Esophagus squamous epithelium (tissue), 5 donors: Measurements from ENCODE around the gene GSG1L. TPM values are rescaled to one million over a fixed set of nuclear protein-coding genes. Genes with fewer than 3 reads are reported as not detected.

ENCODE experiments used
- DNase-seq: peaks from one replicate; lab custom pipeline; 2025; lab: John Stamatoyannopoulos, UW
- H3K27ac ChIP-seq, 4 donors: fragments of 200-600 bp; sonication (generic); one replicate each; pipeline ENCODE4 v1.5.1; 2016 to 2019; ENCODE audit warnings: mild to moderate bottlenecking in 1 of 4
- H3K27me3 ChIP-seq, 4 donors: fragments of 200-600 bp; sonication (generic); 1 replicate in 3 of 4; 2 replicates in 1 of 4; pipeline versions ENCODE4 v1.5.1 to v1.6.0; 2017 to 2021; ENCODE audit warnings: antibody characterized with exemption in 1 of 4
- H3K36me3 ChIP-seq, 3 donors: fragments of 200-600 bp; sonication (generic); one replicate each; pipeline ENCODE4 v1.5.1; 2016 to 2019
- H3K4me1 ChIP-seq, 3 donors: fragments of 200-600 bp; sonication (generic); one replicate each; pipeline ENCODE4 v1.5.1; 2017 to 2019
- H3K4me3 ChIP-seq, 4 donors: fragments of 200-600 bp; sonication (generic); 1 replicate in 3 of 4; 2 replicates in 1 of 4; pipeline ENCODE4 v1.5.1; 2016 to 2019; ENCODE audit warnings: mild to moderate bottlenecking in 2 of 4, moderate library complexity in 1 of 4
- H3K9me3 ChIP-seq, 3 donors: fragments of 200-600 bp; sonication (generic); one replicate each; pipeline ENCODE4 v1.5.1; 2016 to 2019
- POLR2A ChIP-seq, 4 donors: fragments of 450-650 bp; IDR thresholded peaks; one replicate each; pipeline ENCODE4 v1.6.1; 2017; ENCODE audit warnings: antibody characterized with exemption in 4 of 4, mild to moderate bottlenecking in 4 of 4, moderate library complexity in 3 of 4
- WGBS, 2 donors: methylation state at CpG; one replicate each; pipeline ENCODE4 v1.1.5; 2018; 5-methylcytosine and 5-hydroxymethylcytosine counted together
- intact Hi-C: fragments of 100-400 bp; cut with DNase I; formaldehyde crosslinking; loops from one replicate; pipeline ENCODE4 v1.15.0; 2022
- total RNA-seq, 4 donors: library from RNA; depleted of rRNA; stranded (reverse); fragments of >200 nt; gene quantifications; one replicate each; pipeline ENCODE4 v1.1.0, GENCODE V29; 2016
- TF ChIP-seq, protein P1 (sequence below), 6 experiments: fragments of 450-650 bp in 4 of 6; fragments of 200-600 bp in 2 of 6; sonication (generic) in 2 of 6; IDR thresholded peaks; one replicate each; pipeline ENCODE4 v1.5.1; 2016 to 2019; ENCODE audit warnings: antibody characterized with exemption in 6 of 6, mild to moderate bottlenecking in 4 of 6, moderate library complexity in 4 of 6
- donor health status: DM: yes; HTN: yes; CAD: no.

GSG1L gene
- total RNA-seq, 4 donors from 2014 or later = under 0.01 to 0.21 TPM; not detected in 2

DNA sequence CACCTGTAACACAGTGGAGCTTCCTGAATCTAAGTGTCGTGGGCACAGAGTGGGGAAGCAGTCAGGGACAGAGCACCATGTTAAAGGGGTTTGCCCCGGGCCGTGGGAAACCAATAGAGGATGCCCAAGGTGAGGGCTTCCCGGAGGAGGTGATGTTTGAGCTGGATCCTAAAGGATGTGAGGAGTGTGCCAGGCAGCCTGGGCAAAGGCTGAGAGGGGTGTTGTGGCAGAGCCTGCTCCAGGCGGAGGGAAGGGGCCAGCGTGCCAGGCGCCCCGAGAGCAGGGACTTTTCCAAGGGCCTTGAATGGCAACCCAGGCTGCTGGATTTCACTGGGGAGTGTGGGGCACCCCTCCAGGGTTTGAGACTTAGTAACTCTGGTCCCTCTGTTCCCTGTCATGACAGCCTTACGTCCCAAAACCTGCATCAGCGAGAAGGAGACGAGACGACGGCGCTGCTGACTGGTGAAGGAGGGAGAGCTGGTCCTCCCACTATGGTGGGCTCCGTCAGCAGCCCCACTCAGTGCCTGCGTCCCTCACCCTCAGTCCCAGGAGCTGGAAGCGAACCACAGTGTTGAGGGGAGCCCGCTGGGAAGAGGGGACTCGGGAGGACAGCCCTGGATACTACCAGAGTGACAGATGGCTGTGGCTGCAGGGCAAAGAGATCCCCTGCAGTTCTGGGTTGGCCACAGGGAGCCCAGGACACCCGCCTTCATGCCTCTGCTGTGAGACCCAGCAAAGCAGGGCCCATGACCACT is 285.2 kb downstream of the GSG1L start:
- H3K4me1 ChIP-seq = peaks cover 0 to 12% (median 0%) of the 10 kb centered on the region in 3 donors
- TF ChIP-seq POLR2A (IDR thresholded peaks at IDR 0.05) = no peak
- TF ChIP-seq, protein P1, sequence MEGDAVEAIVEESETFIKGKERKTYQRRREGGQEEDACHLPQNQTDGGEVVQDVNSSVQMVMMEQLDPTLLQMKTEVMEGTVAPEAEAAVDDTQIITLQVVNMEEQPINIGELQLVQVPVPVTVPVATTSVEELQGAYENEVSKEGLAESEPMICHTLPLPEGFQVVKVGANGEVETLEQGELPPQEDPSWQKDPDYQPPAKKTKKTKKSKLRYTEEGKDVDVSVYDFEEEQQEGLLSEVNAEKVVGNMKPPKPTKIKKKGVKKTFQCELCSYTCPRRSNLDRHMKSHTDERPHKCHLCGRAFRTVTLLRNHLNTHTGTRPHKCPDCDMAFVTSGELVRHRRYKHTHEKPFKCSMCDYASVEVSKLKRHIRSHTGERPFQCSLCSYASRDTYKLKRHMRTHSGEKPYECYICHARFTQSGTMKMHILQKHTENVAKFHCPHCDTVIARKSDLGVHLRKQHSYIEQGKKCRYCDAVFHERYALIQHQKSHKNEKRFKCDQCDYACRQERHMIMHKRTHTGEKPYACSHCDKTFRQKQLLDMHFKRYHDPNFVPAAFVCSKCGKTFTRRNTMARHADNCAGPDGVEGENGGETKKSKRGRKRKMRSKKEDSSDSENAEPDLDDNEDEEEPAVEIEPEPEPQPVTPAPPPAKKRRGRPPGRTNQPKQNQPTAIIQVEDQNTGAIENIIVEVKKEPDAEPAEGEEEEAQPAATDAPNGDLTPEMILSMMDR (IDR thresholded peaks at IDR 0.05) = no peak
- no peak overlapping the region for H3K27ac ChIP-seq
- no peaks in the 10 kb centered on the region for H3K27me3 ChIP-seq
- peaks cover 0 to 59% (median 0%) of the 10 kb centered on the region in 3 donors for H3K36me3 ChIP-seq
- no peak overlapping the region for H3K4me3 ChIP-seq
- H3K9me3 ChIP-seq = no peaks in the 10 kb centered on the region
- intact Hi-C loops = no loop called here
- no peak for DNase-seq
- 86 to 96% methylated on average over 4 to 11 of the region's 20 CpGs for WGBS, 2 donors

DNA sequence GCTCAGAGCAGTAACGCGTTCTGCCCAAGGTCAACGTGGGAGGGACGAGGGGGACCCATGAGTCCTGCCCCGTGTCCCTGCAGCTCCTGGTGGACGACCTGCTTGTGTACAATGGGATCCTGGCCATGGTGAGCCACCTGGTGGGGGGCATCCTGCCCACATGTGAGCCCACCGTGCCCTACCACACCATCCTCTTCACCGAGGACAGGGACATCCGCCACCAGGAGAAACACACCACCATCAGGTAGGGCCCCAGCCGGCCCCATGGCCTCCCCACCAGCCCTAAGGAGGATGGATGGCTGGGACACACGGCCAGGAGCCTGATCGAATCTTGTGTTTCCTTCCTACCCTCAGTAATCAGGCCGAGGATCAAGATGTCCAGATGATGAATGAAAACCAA is 286.0 kb downstream of the GSG1L start:
- WGBS, 2 donors = 60 to 83% methylated on average over 1 to 8 of the region's 13 CpGs
- peaks cover 0 to 12% (median 0%) of the 10 kb centered on the region in 3 donors for H3K4me1 ChIP-seq

DNA sequence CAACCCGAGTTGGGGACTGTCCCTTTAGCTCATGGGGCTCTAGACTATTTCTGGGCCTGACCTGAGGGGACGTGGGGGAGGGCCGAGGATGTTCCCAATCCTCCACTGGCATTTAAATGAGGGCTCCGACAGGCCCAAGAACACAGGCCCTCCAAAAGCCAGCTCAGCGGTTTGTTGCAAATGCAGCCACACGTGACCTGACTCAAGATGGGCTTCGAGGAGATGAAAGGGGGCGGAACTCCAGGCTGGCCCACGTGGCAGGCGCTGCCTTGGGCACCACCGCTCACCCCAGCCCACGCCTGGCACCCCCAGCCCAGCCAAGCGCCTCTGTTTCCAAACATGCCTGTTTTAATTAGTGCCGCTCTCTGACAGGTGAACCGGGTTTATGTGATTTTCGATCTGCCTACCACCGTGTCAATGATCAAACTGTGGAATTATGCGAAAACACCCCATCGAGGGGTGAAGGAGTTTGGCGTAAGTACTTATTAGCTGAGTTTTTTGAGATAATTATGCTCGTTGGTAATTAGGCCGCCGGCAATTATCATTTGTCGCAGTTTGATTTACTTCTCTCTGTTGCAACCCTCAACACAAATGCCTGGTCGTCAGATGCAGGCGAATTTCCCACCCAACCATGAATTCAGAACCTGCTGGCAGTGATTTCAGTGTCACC is 286.8 kb downstream of the GSG1L start:
- Histone ChIP-seq H3K27me3 (no peaks in the 10 kb centered on the region), H3K27ac (no peak overlapping the region), H3K4me3 (no peak overlapping the region), H3K9me3 (no peaks in the 10 kb centered on the region), H3K36me3 (peaks cover 0 to 74% (median 0%) of the 10 kb centered on the region in 3 donors), H3K4me1 (peaks cover 0 to 12% (median 0%) of the 10 kb centered on the region in 3 donors)
- 86 to 90% methylated on average over 18 of the region's 26 CpGs for WGBS, 2 donors
- intact Hi-C loops = no loop called here
- TF ChIP-seq, protein P1 (IDR thresholded peaks at IDR 0.05) = no peak
- no peak for TF ChIP-seq POLR2A (IDR thresholded peaks at IDR 0.05)
- DNase-seq = no peak

More for the DNA sequence above, 286.0 kb downstream of the GSG1L start:
- intact Hi-C loops = no loop called here
- H3K36me3 ChIP-seq = peaks cover 0 to 66% (median 0%) of the 10 kb centered on the region in 3 donors
- no peak overlapping the region for H3K4me3 ChIP-seq
- no peaks in the 10 kb centered on the region for H3K27me3 ChIP-seq
- no peak overlapping the region for H3K27ac ChIP-seq
- H3K9me3 ChIP-seq = no peaks in the 10 kb centered on the region
- no peak for TF ChIP-seq POLR2A (IDR thresholded peaks at IDR 0.05)
- no peak for DNase-seq

DNA sequence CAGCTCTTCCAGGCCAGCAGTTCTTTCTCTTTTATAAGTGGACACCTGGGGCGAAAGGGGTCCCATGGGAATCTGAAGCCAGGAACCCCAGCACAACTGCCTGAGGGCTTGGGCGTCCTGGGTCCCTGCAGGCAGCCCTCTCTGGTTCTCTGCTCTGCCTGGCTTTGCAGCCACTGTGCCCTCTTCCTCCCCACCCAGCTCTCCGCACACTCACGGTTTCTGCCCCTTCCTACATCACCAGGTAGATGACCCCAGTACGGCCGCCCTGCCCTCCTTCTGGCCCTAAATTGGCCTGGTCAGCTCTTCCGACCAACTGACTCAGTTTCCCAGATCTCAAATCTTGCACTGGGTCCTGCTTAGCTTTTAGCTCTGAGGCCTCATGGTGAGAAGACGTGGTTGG is 288.3 kb downstream of the GSG1L start:
- intact Hi-C loops = no loop called here
- no peak overlapping the region for H3K4me3 ChIP-seq
- peaks cover 0 to 10% (median 0%) of the 10 kb centered on the region in 3 donors for H3K4me1 ChIP-seq
- H3K27ac ChIP-seq = no peak overlapping the region
- H3K27me3 ChIP-seq = no peaks in the 10 kb centered on the region
- 90 to 100% methylated on average over 1 to 7 of the region's 8 CpGs for WGBS, 2 donors
- H3K9me3 ChIP-seq = no peaks in the 10 kb centered on the region
- TF ChIP-seq POLR2A (IDR thresholded peaks at IDR 0.05) = no peak
- TF ChIP-seq, protein P1 (IDR thresholded peaks at IDR 0.05) = no peak
- H3K36me3 ChIP-seq = peaks cover 0 to 88% (median 0%) of the 10 kb centered on the region in 3 donors
- DNase-seq = no peak

DNA sequence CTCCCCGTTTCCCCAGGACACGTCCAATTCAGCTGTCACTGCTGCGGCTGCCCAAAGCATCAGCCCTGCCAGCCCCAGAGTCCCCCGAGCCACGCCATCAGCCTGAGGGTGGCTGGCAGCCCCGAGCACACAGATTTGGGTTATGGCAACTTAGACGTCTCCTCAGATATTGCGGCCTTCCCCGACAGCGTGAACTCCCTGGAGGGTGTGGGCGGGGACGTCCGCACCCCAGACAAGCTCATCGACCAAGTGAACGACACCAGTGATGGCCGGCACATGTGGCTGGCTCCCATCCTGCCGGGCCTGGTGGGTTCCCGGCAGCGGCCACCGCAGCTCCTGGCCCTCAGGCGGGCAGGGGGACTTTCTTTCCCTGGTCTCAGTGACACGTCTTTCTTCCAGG is 288.7 kb downstream of the GSG1L start:
- H3K4me1 ChIP-seq = peaks cover 0 to 5% (median 0%) of the 10 kb centered on the region in 3 donors
- no peaks in the 10 kb centered on the region for H3K9me3 ChIP-seq
- no peak overlapping the region for H3K27ac ChIP-seq
- no peaks in the 10 kb centered on the region for H3K27me3 ChIP-seq
- 81% methylated on average over 7 to 9 of the region's 22 CpGs for WGBS, 2 donors
- no peak for DNase-seq
- H3K36me3 ChIP-seq = peaks cover 0 to 93% (median 0%) of the 10 kb centered on the region in 3 donors
- intact Hi-C loops = no loop called here
- TF ChIP-seq, protein P1 (IDR thresholded peaks at IDR 0.05) = no peak
- H3K4me3 ChIP-seq = no peak overlapping the region
